Globus pallidus (tissue), 1 donor: ENCODE measurements around the gene MYH16.
A peak's percentile ranks its signal among the peaks of the same experiment; 100 is the strongest.
"Not testable (repeated sequence)": the region's sequence is repeated elsewhere in the genome, so short reads cannot be mapped to it uniquely, and the experiment has no call there.

Experiments used
- DNase-seq: peaks from one replicate; pipeline ENCODE4 v3.0.0-alpha.2; 2015; ENCODE audit warnings: low spot score

Gene MYH16

GRCh38 chr7:99258501-99258900 is 14.1 kb upstream of the MYH16 start:
- DNase-seq = no peak

- no peak for DNase-seq
Measured at GRCh38 chr7:99260395-99260794, 12.2 kb upstream of the MYH16 start.

- no peak for DNase-seq
Measured at GRCh38 chr7:99261646-99262045, 11.0 kb upstream of the MYH16 start.

GRCh38 chr7:99265848-99266480 is 6.7 kb upstream of the MYH16 start:
- DNase-seq = no peak

- DNase-seq = peak; percentile 65
Measured at GRCh38 chr7:99267481-99267840, 5.2 kb upstream of the MYH16 start.

- DNase-seq = peak; percentile 59
Measured at GRCh38 chr7:99267841-99268576, 4.6 kb upstream of the MYH16 start.

GRCh38 chr7:99268577-99268908 is 4.1 kb upstream of the MYH16 start:
- DNase-seq = no peak

- DNase-seq = no peak
Measured at GRCh38 chr7:99270702-99271101, 1.9 kb upstream of the MYH16 start.

- DNase-seq = not testable (repeated sequence)
Measured at GRCh38 chr7:99273561-99273960, 922 bp downstream of the MYH16 start.

- DNase-seq = not testable (repeated sequence)
Measured at GRCh38 chr7:99274908-99275307, 2.3 kb downstream of the MYH16 start.

GRCh38 chr7:99275496-99275895 is 2.9 kb downstream of the MYH16 start:
- no peak for DNase-seq

GRCh38 chr7:99278180-99278579 is 5.5 kb downstream of the MYH16 start:
- no peak for DNase-seq

GRCh38 chr7:99284165-99284564 is 11.5 kb downstream of the MYH16 start:
- not testable (repeated sequence) for DNase-seq

- no peak for DNase-seq
Measured at GRCh38 chr7:99287779-99288534, 15.3 kb downstream of the MYH16 start.

- DNase-seq = no peak
Measured at GRCh38 chr7:99289185-99289584, 16.5 kb downstream of the MYH16 start.

- not testable (repeated sequence) for DNase-seq
Measured at GRCh38 chr7:99290148-99290547, 17.5 kb downstream of the MYH16 start.

GRCh38 chr7:99290980-99291607 is 18.5 kb downstream of the MYH16 start:
- no peak for DNase-seq

- no peak for DNase-seq
Measured at GRCh38 chr7:99292127-99292526, 19.5 kb downstream of the MYH16 start.

- DNase-seq = no peak
Measured at GRCh38 chr7:99293167-99293566, 20.5 kb downstream of the MYH16 start.

GRCh38 chr7:99293650-99294049 is 21.0 kb downstream of the MYH16 start:
- DNase-seq = no peak

GRCh38 chr7:99296471-99296870 is 23.8 kb downstream of the MYH16 start:
- DNase-seq = no peak

GRCh38 chr7:99301496-99301895 is 28.9 kb downstream of the MYH16 start:
- no peak for DNase-seq
